ENCODE data around the gene KCNA4.
"Not testable (repeated sequence)": the region's sequence is repeated elsewhere in the genome, so short reads cannot be mapped to it uniquely, and the experiment has no call there.

Gene KCNA4

GRCh38 chr11:30016588-30017363 is at the start of gene KCNA4:
KCNA4 (minus strand) TSS chr11:30017030; CDS start chr11:30012678, 4,352 bp downstream.
- no peak for FAIRE-seq

DNA sequence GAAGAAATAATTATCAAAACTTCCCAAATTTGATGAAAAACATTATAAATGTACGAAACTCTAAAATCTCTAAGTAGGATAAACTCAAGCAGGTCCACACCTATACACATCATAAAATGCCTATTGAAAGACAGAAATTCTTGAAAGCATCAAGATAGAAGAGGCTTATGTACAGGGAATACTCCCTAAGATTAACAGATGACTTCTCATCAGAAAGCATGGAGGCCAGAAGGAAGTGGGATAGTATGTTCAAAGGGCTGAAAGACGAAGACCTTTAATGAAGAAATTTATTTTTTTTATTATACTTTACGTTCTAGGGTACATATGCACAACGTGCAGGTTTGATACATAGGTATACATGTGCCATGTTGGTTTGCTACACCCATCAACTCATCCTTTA is 45.3 kb upstream of the KCNA4 start:
- FAIRE-seq = no peak

- FAIRE-seq = no peak
Measured at GRCh38 chr11:30059172-30059815, 42.5 kb upstream of the KCNA4 start.

DNA sequence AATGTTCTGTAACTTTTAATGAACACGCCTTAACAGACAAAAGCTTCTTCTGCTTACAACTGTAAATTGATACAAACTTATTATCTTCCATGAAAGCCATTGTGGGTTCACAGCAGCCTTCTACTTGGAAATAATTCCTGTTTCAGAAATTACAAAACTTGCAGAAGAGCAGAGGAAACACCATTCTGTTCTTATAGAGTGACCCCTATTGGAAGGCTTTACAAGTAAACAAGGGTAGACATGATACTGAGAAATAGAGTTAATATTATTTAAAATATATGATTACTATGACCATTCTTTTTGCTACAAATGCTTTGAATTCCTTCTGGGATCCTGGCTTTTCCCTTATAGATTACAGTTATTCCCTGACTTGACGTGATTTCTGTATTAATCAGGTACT is 32.4 kb upstream of the KCNA4 start:
- no peak for FAIRE-seq

- no peak for FAIRE-seq
Measured at GRCh38 chr11:30046578-30046945, 29.7 kb upstream of the KCNA4 start.

- FAIRE-seq = no peak
Measured at GRCh38 chr11:30045921-30046577, 29.2 kb upstream of the KCNA4 start.

DNA sequence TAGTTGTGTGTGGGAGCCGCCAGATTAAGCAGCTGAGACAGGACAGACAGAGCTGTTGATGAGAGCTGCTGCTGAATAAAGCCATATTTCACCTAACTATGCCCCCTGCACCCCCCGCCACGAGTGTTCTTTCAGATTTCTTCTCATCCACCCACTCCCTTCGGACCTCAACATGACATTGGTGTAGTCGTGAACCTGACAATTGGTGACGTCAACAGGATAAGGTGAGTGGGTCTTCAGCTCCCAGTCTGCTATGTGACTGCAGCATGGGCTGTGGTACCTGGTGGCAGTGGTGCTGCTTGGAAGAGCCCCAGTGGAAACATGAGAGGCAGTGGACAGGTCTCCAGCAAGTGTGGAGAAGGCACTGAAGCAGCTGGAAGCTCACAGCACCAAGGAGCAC is 28.3 kb upstream of the KCNA4 start:
- no peak for FAIRE-seq

GRCh38 chr11:30041171-30041570 is 24.3 kb upstream of the KCNA4 start:
- FAIRE-seq = no peak

- FAIRE-seq = not testable (repeated sequence)
Measured at GRCh38 chr11:30034746-30035145, 17.9 kb upstream of the KCNA4 start.

DNA sequence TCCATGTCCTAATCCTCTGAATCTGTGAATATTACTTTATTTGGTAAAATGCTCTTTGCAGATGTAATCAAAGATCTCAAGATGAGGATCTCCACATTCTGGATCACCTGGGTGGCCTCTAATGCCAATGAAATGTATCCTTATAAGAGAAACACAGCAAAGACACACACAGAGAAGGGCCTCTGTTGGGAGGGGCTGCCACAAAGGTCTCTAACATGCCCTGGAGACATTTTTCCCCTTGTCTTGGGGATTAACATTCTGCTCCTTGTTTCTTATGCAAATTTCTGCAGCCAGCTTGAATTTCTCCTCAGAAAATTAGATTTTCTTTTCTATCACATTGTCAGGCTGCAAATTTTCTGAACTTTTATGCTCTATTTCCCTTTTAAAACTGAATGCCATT is 17.3 kb upstream of the KCNA4 start:
- FAIRE-seq = not testable (repeated sequence)

GRCh38 chr11:30025396-30026139 is 8.7 kb upstream of the KCNA4 start:
- no peak for FAIRE-seq

- no peak for FAIRE-seq
Measured at GRCh38 chr11:30023074-30023473, 6.2 kb upstream of the KCNA4 start.

DNA sequence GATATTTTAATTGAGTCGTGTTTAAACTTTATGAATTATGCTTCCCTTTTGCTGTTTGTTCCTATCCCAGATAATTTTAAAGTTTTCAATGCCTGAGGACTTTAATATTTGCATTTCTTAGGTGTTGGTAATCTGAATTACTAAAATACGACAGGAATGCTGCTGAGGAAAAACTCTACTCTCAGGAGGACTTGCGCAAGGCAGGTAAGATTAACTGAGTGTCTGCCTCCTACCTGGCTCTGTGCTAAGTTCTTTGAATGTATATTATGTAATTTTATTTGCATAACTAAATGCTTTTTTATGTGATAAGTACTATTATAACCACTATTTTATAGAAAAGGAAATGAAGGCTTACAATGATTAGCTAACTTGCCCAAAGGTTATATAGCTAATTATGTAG is 2.7 kb upstream of the KCNA4 start:
- no peak for FAIRE-seq

- FAIRE-seq = no peak
Measured at GRCh38 chr11:30018495-30018894, 1.7 kb upstream of the KCNA4 start.

- FAIRE-seq = no peak
Measured at GRCh38 chr11:30017445-30017895, 640 bp upstream of the KCNA4 start.

DNA sequence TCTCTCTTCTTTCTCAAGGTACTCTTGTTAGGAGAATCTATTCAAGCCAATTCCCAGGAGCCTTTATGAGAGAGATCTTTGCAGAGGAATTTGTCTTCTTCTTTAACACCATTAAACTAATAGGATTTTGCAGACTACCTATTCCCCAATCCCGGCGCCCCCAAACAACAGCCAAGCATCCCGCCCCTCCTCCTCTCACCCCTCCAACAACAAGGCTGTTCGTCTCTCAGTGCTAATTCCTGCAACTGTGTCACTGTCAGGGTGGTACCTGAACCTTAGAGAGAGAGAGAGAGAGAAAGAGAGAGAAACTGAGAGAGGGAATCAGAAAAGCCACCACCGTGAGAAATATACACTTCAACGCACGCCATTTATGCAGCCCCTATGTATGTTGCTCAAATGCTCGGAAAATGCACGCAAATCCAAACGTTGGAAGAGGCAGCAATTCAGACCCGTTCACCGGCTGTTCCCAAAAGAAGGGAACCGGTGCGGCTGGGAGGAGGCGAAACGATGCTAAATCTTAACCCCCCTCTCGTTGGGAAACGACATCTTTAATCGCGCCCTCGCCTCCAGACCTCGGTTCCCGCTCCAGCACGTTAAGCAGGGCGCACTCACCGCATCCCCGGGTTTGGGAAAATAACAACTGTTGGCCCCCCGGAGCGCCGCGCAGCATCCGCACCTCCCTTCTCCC is 961 bp downstream of the KCNA4 start:
- FAIRE-seq = no peak

GRCh38 chr11:30012346-30012745 is 4.5 kb downstream of the KCNA4 start:
- FAIRE-seq = no peak

DNA sequence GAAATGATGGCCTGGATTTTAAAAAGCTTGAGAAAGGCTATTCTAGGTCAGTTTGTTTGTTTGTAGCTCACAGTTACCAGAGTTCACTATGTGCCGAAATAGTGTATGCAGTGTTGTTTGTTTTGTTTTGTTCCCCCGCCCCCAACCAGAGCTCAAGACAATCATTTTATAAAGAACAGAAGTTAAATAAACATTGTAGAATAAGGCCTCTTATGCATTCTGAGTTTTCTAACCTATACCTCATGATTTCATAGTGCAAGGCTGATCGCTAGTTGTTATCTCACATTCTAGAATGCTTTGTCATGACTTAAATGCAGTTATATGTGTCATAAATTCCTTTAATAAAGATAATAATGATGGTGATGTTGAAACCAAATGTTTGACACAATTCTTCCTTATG is 7.8 kb downstream of the KCNA4 start:
- FAIRE-seq = no peak

DNA sequence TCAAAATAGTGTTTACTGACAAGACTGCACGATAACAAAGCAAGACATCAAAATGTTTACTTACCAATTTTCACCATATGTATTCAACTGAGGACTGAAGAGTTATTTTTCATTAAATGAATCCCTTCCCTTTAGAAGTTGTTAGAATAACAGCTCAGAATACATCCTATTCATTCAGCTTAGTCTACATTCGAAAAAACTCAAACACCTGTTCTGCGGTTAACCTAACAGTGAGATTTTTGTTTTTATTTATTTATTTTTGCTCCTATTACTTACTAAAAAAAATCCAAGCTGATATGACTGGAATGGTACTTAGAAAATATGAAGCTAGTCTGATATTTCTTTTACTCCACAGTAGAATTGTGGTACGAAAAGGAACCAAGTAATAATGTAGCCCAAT is 10.0 kb downstream of the KCNA4 start:
- FAIRE-seq = no peak

DNA sequence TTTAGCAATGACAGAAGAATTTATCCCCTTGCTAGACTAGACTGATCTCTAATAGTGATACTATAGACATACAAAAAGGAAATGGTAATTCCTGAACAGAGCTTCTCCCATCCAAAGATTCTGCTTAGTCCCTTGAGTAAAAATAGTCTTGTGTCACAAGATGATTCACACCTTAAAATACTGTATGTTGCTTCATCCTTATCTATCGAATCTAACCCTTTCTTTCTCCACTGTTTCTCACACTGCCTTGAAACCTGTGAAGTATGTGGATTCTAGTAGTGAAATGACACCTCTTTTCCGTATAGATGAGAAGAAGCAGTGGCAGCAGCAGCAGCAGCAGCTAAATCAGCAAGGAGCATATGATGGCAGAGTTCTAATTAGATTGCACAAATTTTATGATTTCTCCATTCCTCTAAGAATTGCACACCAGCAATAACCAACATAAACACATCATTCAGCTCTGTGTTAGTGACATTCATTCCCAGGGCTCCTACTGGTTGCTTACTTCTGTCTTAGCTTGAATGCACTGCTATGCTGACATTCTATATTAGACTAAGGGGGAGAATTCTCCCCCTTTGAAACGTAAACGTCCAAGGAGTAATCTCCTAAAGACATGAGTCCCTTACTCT is 14.6 kb downstream of the KCNA4 start:
- no peak for FAIRE-seq

- FAIRE-seq = no peak
Measured at GRCh38 chr11:30000986-30001750, 15.7 kb downstream of the KCNA4 start.
